Measurements from ENCODE around the gene MYO16.
"Not testable (repeated sequence)": the region's sequence is repeated elsewhere in the genome, so short reads cannot be mapped to it uniquely, and the experiment has no call there.

Gene MYO16

GRCh38 chr13:108983273-108983672 is 353.9 kb downstream of the MYO16 start:
- no peak for DNase-seq (ENCODE audit: low read depth)

- no peak for DNase-seq (ENCODE audit: low read depth)
These were observed 355.0 kb downstream of the MYO16 start for GRCh38 chr13:108984251-108984920.

GRCh38 chr13:108985166-108985565 is 355.8 kb downstream of the MYO16 start:
- DNase-seq (ENCODE audit: low read depth), result no peak

GRCh38 chr13:108987517-108987916 is 358.1 kb downstream of the MYO16 start:
- DNase-seq (ENCODE audit: low read depth), result no peak

GRCh38 chr13:108987944-108988343 is 358.5 kb downstream of the MYO16 start:
- DNase-seq (ENCODE audit: low read depth), result no peak

GRCh38 chr13:108991416-108991815 is 362.0 kb downstream of the MYO16 start:
- not testable (repeated sequence) for DNase-seq (ENCODE audit: low read depth)

GRCh38 chr13:108993346-108993745 is 363.9 kb downstream of the MYO16 start:
- DNase-seq (ENCODE audit: low read depth), result no peak

- no peak for DNase-seq (ENCODE audit: low read depth)
These were observed 367.0 kb downstream of the MYO16 start for GRCh38 chr13:108996430-108996829.

- no peak for DNase-seq (ENCODE audit: low read depth)
These were observed 370.8 kb downstream of the MYO16 start for GRCh38 chr13:109000207-109000606.

- DNase-seq (ENCODE audit: low read depth), result no peak
These were observed 373.5 kb downstream of the MYO16 start for GRCh38 chr13:109002934-109003333.

- DNase-seq (ENCODE audit: low read depth), result no peak
These were observed 378.5 kb downstream of the MYO16 start for GRCh38 chr13:109007946-109008345.

GRCh38 chr13:109009756-109010155 is 380.3 kb downstream of the MYO16 start:
- DNase-seq (ENCODE audit: low read depth), result no peak

- DNase-seq (ENCODE audit: low read depth), result no peak
These were observed 381.5 kb downstream of the MYO16 start for GRCh38 chr13:109010912-109011311.

- DNase-seq (ENCODE audit: low read depth), result no peak
These were observed 382.7 kb downstream of the MYO16 start for GRCh38 chr13:109012115-109012514.

GRCh38 chr13:109021558-109021957 is 392.1 kb downstream of the MYO16 start:
- DNase-seq (ENCODE audit: low read depth), result no peak

- no peak for DNase-seq (ENCODE audit: low read depth)
These were observed 395.2 kb downstream of the MYO16 start for GRCh38 chr13:109024611-109025010.

GRCh38 chr13:109026266-109026665 is 396.9 kb downstream of the MYO16 start:
- no peak for DNase-seq (ENCODE audit: low read depth)

GRCh38 chr13:109028624-109029023 is 399.2 kb downstream of the MYO16 start:
- no peak for DNase-seq (ENCODE audit: low read depth)

GRCh38 chr13:109033090-109033489 is 403.7 kb downstream of the MYO16 start:
- no peak for DNase-seq (ENCODE audit: low read depth)

- no peak for DNase-seq (ENCODE audit: low read depth)
These were observed 406.8 kb downstream of the MYO16 start for GRCh38 chr13:109036078-109036780.

- no peak for DNase-seq (ENCODE audit: low read depth)
These were observed 414.2 kb downstream of the MYO16 start for GRCh38 chr13:109043636-109044035.

- no peak for DNase-seq (ENCODE audit: low read depth)
These were observed 426.4 kb downstream of the MYO16 start for GRCh38 chr13:109055850-109056249.

- DNase-seq (ENCODE audit: low read depth), result no peak
These were observed 428.7 kb downstream of the MYO16 start for GRCh38 chr13:109058087-109058486.

GRCh38 chr13:109072505-109072904 is 443.1 kb downstream of the MYO16 start:
- no peak for DNase-seq (ENCODE audit: low read depth)

Measured in HS-5 (cell line).